HG03095 (cell line): ENCODE measurements around the gene MTTP.

ENCODE experiments used
- ATAC-seq: cut with Tn5 transposase; IDR thresholded peaks from one replicate; pipeline ENCODE4 v1.9.1; 2021; ENCODE audit warnings: moderate library complexity; ENCODE audit not compliant: unreplicated experiment

MTTP gene

GRCh38 chr4:99665983-99666382, 91.4 kb downstream of the MTTP start:
- ATAC-seq: no peak

- ATAC-seq: no peak
These were observed 93.8 kb downstream of the MTTP start for GRCh38 chr4:99668472-99668871.

- no peak for ATAC-seq
These were observed 94.5 kb downstream of the MTTP start for GRCh38 chr4:99669084-99669483.

GRCh38 chr4:99670409-99671073, 95.9 kb downstream of the MTTP start:
- no peak for ATAC-seq
